ENCODE measurements around the gene MYH6. TPM values are rescaled to one million over a fixed set of nuclear protein-coding genes. Genes with fewer than 3 reads are reported as not detected.

MYH6 gene
- total RNA-seq, 1 donor, result not detected

DNA sequence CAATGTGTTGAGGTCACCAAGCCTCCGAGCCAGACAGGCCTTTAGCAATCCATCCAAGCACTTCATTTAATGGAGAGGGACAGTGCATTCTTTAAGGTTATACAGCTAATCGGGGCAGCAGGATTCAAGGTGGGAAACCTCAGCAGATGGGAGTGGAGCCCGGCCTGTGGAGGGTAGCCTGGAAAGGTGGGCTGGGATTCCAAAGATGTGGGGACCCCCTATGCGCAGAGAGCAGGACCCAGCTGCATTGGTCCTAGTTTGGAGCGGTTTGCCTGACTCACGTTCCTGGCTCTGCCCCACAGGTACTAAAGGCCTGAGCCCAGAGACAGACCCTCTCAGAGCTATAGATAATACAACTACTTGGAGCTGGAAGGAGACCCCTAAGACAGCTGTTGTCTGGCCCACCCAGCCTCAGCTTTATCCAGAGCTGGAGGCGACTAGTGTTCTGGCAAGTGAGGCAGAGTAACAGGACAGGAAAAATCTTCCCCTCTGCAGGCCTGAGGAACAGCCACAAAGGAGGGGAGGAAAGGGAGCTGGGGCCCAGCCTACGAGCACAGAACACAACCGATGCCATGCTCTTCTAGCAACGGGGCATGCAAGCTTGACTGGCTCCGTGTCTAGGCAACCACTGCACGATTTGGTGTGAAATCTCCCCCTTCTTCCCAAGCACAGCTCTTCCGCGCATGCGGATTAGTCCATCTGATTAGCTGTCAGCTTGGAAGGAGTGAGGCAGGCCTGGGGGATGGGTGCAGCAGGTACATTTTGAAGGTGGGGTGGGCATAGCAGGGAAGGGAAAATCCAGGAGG is 28.5 kb upstream of the MYH6 start:
- no peak for DNase-seq (ENCODE audit: low read depth)
- no peak for TF ChIP-seq CTCF (IDR thresholded peaks at IDR 0.05; ENCODE audit: insufficient read depth, low read depth, low read length)
- H3K4me3 ChIP-seq (ENCODE audit: low read depth, low read length), result no peak overlapping the region

DNA sequence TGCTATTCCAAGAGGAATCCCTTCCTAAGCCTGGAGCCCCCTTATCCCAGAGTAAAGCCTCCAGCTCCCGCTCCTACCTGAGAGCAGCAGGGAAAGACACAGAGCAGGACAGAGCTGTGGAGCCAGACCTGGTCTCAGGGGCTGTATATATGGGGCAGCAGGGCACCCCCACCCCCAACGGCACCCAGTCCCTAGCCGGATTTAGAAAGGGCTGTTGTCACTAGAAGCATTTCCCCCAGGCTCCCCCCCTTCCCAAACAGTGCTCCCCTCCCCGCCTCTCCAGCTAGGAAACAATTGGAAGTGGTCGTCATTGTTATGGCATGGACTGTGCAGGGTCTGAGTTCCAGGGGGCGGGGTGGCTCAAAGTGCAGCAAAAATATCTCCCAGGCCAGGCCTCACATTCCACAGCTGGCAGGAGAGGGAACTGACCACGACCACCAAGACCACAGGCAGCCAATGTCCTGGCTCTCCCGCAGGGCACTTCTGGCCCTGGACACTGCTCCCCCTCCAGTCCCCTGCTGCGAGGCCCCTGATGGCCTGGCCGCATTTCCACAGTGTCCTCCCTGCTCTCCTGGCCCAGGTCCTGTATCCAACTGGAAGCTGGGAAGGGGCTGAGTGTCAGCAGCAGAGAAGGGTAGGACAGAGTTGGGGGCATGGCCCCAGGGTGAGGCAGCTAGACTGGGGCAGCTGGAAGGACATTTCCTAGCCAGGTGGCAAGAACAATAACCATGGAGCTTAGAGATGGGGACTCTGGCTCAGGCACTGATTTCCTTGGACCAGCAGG is 27.7 kb upstream of the MYH6 start, which contains the start of gene MYH7:
Gene MYH7, minus strand, starts transcription at position 118 of the 784 bp plus-strand sequence. CDS start 1,928 bp downstream, outside the sequence.
- H3K4me3 ChIP-seq (ENCODE audit: low read depth, low read length), result no peak within 1 kb of the TSS
- TF ChIP-seq CTCF (IDR thresholded peaks at IDR 0.05; ENCODE audit: insufficient read depth, low read depth, low read length), result no peak
- no peak for DNase-seq (ENCODE audit: low read depth)

- H3K4me3 ChIP-seq (ENCODE audit: low read depth, low read length), result no peak overlapping the region
- DNase-seq (ENCODE audit: low read depth), result no peak
- no peak for TF ChIP-seq CTCF (IDR thresholded peaks at IDR 0.05; ENCODE audit: insufficient read depth, low read depth, low read length)
Observed at GRCh38 chr14:23434488-23435222, 26.6 kb upstream of the MYH6 start.

DNA sequence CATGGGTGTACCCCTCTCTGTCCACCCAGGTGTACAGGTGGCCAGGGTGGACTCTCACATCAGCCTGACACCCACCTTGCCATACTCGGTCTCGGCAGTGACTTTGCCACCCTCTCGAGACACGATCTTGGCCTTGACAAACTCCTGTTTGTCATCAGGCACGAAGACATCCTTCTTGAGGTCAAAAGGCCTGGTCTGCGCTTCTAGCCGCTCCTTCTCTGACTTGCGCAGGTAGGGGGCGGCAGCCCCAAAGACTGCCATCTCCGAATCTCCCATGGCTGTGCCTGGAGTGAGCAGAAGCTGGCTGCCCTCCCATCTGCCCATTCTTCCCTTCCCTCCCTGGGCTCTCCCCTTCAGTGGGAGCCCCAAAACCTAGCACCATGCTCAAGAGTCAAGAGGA is 25.4 kb upstream of the MYH6 start:
- DNase-seq (ENCODE audit: low read depth), result no peak
- no peak for TF ChIP-seq CTCF (IDR thresholded peaks at IDR 0.05; ENCODE audit: insufficient read depth, low read depth, low read length)

GRCh38 chr14:23432946-23433345 is 24.9 kb upstream of the MYH6 start:
- DNase-seq (ENCODE audit: low read depth), result no peak
- no peak for TF ChIP-seq CTCF (IDR thresholded peaks at IDR 0.05; ENCODE audit: insufficient read depth, low read depth, low read length)
- no peak overlapping the region for H3K4me3 ChIP-seq (ENCODE audit: low read depth, low read length)

More for the DNA sequence above, 25.4 kb upstream of the MYH6 start:
- H3K4me3 ChIP-seq (ENCODE audit: low read depth, low read length), result no peak overlapping the region

DNA sequence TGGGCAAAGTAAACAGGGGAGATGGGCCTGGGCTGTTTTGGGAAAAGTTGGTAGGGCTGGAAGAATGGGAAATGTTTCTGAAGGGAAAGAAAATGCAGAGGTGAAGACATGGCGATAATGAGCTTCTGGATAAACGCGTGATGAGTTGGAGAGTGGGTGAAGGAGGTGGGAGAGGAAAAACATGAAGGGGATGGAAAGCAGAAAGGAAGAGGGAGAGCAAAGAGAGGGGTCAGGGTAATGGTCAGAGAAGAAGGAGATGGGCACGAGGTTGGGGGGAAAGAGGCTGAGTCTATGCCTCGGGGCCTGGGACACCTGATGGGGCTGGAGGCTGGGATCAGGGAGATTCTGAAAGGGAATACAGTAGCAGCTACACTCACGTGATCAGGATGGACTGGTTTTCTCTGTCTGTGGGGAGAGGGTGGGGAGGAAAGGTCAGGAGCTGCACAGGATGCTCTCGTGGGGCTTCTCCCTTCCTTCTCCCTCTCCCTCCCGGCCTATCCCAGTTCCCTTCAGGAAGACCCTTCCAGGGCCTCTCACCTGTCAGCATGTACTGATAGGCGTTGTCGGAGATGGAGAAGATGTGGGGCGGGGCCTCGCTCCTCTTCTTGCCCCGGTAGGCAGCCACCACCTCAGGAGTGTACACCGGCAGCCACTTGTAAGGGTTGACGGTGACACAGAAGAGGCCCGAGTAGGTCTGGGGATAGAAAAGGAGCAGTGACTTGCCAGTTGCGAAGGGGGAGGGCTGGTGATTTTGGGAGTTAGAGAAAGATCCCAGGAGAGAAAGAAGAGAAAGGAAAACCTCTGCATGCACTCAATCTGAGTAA is 24.2 kb upstream of the MYH6 start:
- no peak for DNase-seq (ENCODE audit: low read depth)
- no peak for TF ChIP-seq CTCF (IDR thresholded peaks at IDR 0.05; ENCODE audit: insufficient read depth, low read depth, low read length)

More for the DNA sequence above, 24.2 kb upstream of the MYH6 start:
- H3K4me3 ChIP-seq (ENCODE audit: low read depth, low read length), result no peak overlapping the region

Measured in fibroblast of villous mesenchyme (primary cell).